GM13977 (cell line): ENCODE results near the gene JCHAIN.
"Not testable (repeated sequence)": the region's sequence is repeated elsewhere in the genome, so short reads cannot be mapped to it uniquely, and the experiment has no call there.

Source experiments
- DNase-seq: peaks from one replicate; pipeline ENCODE4 v3.0.0; 2012; ENCODE audit warnings: low spot score
- CTCF ChIP-seq: IDR thresholded peaks from 2 replicates; pipeline ENCODE4 v1.5.1; 2012; ENCODE audit warnings: mild to moderate bottlenecking, control low read depth; ENCODE audit not compliant: insufficient read depth; ENCODE audit errors: extremely low read depth, missing control alignments
- in situ Hi-C: fragments of 300-500 bp; cut with MboI; formaldehyde crosslinking; loops from one replicate; pipeline ENCODE4 v1.12.0; 2022; ENCODE audit warnings: low sequenced_read_pairs, low pct_unique_long_range_greater_than_20kb, mixed read lengths, inconsistent platforms; ENCODE audit not compliant: unreplicated experiment

Gene JCHAIN

GRCh38 chr4:70688795-70689231 is 22.5 kb upstream of the JCHAIN start:
- no peak for TF ChIP-seq CTCF
- in situ Hi-C loops, result no loop called here
- DNase-seq, result no peak

DNA sequence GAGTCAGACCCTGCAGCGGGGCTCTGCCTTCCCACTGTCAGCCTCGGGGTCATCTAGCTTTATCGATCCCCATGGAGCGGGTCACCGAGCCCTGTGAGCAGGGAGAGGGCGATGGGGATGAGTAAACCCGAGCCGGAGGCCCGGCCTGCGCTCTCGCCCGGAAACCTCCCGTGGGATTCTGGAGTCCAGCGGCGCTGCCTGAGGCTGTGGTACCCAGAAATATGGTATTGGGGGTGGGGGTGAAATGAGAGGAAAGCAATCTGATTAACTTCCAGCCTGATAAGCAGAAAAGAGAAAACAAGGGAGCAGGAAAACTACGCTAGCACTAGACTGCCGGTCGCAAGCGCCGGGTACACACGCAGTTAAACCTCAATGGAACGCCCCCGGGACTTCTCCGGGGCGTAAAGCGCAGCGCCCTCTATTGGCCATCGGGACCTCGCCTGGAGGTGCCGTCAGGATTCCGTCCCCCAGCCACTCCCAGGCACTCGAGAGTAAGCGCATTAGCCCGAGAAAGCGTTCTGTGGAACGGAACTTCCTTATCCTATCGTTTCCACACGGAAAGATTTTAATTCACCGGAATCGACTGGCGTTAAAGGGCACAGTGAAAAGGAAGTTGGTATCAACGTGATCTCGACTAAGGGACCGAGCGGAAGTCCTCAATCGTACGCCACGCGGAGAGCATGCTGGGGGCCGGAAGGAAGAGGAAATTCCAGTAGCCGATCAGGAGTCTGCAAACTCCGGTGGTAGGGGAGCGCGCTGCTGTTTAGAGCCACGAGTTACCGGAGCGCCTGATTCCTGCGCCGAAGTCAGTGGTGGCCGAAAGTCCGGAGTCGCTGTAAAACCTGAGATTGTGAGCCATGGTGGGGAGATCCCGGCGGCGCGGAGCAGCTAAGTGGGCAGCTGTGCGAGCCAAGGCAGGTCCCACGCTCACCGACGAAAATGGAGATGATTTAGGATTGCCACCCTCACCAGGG is 21.8 kb upstream of the JCHAIN start, which contains the start of gene UTP3:
UTP3 (plus strand) TSS at position 712 of the 974 bp plus-strand sequence; CDS start at position 858, 146 bp downstream.
- DNase-seq, result peak; percentile 79
- in situ Hi-C loops, result no loop called here
- TF ChIP-seq CTCF, result peak; percentile 98

DNA sequence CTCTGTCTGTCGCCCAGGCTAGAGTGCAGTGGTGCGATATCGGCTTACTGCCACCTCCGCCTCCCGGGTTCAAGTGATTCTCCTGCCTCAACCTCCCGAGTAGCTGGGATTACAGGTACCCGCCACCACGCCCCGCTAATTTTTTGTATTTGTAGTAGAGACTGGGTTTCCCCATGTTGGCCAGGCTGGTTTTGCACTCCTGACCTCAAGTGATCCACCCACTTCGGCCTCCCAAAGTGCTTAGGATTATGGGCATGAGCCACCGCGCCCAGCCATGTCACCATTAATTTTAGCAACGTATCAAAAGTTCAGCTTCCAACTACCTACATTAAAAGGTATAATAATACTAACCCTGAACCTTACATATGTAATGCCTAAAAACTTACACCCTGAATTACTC is 21.1 kb upstream of the JCHAIN start:
- TF ChIP-seq CTCF, result no peak
- in situ Hi-C loops, result no loop called here
- DNase-seq, result no peak

DNA sequence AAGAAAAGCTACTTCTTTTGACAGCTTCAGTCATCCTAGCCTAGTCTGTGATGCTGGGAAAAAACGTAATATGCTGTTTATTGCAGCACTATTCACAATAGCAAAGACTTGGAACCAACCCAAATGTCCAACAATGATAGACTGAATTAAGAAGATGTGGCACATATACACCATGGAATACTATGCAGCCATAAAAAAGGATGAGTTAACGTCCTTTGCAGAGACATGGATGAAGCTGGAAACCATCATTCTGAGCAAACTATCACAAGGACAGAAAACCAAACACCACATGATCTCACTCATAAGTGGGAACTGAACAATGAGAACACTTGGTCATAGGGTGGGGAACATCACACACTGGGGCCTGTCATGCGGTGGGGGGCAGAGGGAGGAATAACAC is 15.8 kb upstream of the JCHAIN start:
- DNase-seq, in situ Hi-C loops: not testable (repeated sequence)

- peak; percentile 28 for DNase-seq
- no peak for TF ChIP-seq CTCF
- in situ Hi-C loops, result no loop called here
Measured at GRCh38 chr4:70681704-70682103, 15.4 kb upstream of the JCHAIN start.

- DNase-seq, result no peak
- TF ChIP-seq CTCF, result no peak
- in situ Hi-C loops, result no loop called here
Measured at GRCh38 chr4:70680934-70681333, 14.6 kb upstream of the JCHAIN start.

DNA sequence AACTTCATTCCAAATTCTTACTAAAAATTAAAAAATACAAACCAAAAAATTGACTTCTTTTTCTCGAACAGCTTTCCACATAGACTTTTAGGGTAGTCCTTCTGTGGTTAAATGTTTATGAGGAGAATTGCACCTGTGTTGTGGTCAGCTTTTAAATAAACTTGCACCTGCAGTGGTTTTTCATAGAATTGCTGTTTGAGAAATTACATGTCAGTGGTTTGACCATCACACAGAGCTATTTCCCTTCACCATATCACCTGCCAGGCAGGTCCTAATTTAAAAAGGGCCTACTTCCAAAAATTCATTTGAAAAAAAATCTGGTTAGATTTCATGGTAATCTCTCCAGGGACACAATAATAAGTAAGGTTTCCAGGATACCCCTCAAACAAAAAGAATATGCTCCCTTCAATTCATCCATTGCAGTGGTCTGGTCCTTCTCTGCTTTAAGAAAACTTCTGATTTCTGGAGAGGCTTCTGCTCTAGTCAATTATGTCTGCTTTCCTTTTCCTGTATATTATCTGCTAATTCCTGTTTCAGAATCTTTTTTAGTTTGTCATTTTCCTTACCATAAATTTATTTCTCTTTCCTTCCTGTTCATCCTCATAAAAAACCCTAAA is 12.2 kb upstream of the JCHAIN start:
- in situ Hi-C loops, result no loop called here
- DNase-seq, result peak; percentile 22
- no peak for TF ChIP-seq CTCF
